Measurements from ENCODE around the gene KRT75.

KRT75 gene

DNA sequence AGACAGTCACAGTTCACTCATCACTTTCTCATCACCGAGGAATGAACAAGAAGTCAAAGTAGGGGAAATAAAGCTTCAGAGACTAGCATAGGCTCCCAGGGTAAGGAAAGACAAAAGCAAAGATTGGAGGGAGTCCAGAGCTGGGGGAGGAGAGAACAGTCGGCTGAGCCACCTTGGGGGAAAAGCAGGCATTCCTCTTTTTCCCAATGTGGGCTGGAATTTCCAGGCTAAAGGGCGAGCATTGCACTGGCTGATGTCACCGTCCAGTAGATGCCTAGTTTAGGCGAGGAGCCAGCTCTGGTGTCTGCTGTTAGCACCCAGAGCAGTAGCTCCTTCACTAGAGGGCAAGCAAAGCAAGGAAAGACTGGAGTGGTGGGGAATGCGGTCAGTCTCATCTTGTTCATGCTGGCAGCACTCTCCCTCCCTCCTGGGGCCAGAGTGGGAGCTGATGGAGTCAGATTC, 8.5 kb upstream of the KRT75 start:
- no peak for TF ChIP-seq EZH2phosphoT487 (IDR thresholded peaks at IDR 0.05; ENCODE audit: borderline replicate concordance)
- no peak overlapping the region for H3K9ac ChIP-seq (ENCODE audit: low read depth, low read length, poor library complexity, severe bottlenecking)
- H4K20me1 ChIP-seq (ENCODE audit: insufficient read depth, low read length, poor library complexity, severe bottlenecking): no peaks in the 10 kb centered on the region
- no peaks in the 10 kb centered on the region for H3K9me3 ChIP-seq (ENCODE audit: insufficient read depth, low read depth, low read length)
- H3K79me2 ChIP-seq (ENCODE audit: insufficient read depth, low read length): no peaks in the 10 kb centered on the region
- H3K27me3 ChIP-seq (ENCODE audit: insufficient read depth, low read length, poor library complexity, severe bottlenecking): no peaks in the 10 kb centered on the region
- no peaks in the 10 kb centered on the region for H3F3A ChIP-seq (ENCODE audit: low read depth)
- H3K4me3 ChIP-seq (ENCODE audit: low read length, poor library complexity, severe bottlenecking): no peak overlapping the region
- no peaks in the 10 kb centered on the region for H3K9me2 ChIP-seq (replicated peaks; ENCODE audit: low read depth, low read length)
- no peak overlapping the region for H3K4me2 ChIP-seq (ENCODE audit: low read depth, low read length, poor library complexity, severe bottlenecking)
- H2AFZ ChIP-seq (ENCODE audit: low read length): no peak overlapping the region
- H3K4me1 ChIP-seq (ENCODE audit: insufficient read depth, low read length, poor library complexity, severe bottlenecking): no peaks in the 10 kb centered on the region
- no peaks in the 10 kb centered on the region for H3K36me3 ChIP-seq (ENCODE audit: insufficient read depth, low read length)

DNA sequence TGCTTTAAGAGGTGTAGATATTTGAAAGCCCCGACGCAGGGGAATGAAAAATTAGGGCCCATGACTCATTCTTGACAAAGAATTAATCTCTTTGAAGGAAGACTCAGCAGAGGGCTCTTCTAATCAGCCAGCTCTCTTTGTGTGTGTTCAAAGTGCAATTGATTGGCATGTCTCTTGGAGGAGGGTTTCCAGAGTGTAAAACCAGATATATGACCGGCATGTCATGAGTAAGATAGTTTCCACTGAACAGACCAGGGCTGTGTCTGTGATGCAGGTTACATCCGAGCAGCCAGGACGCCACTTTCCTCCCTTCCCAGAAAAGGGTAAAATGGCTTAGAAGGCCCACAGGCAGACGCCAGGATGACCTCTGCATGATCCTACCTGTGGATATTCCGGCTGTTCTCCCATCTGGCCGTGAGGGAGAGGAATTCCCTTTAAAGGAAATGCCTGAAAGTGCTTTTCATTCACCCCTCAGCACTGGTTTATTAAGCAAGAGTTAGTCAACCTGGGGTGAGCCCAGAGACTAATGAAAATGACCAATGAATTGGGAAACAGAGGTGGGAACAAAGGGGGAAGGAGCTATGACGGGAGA, 7.2 kb upstream of the KRT75 start:
- no peaks in the 10 kb centered on the region for H3K79me2 ChIP-seq (ENCODE audit: insufficient read depth, low read length)
- H3K9ac ChIP-seq (ENCODE audit: low read depth, low read length, poor library complexity, severe bottlenecking): no peak overlapping the region
- no peaks in the 10 kb centered on the region for H3K36me3 ChIP-seq (ENCODE audit: insufficient read depth, low read length)
- no peaks in the 10 kb centered on the region for H3F3A ChIP-seq (ENCODE audit: low read depth)
- TF ChIP-seq EZH2phosphoT487 (IDR thresholded peaks at IDR 0.05; ENCODE audit: borderline replicate concordance): no peak
- TF ChIP-seq CTCF (conservative IDR thresholded peaks at IDR 0.05; ENCODE audit: low read length): no peak
- no peak overlapping the region for H3K4me2 ChIP-seq (ENCODE audit: low read depth, low read length, poor library complexity, severe bottlenecking)
- H2AFZ ChIP-seq (ENCODE audit: low read length): no peak overlapping the region
- no peaks in the 10 kb centered on the region for H3K27me3 ChIP-seq (ENCODE audit: insufficient read depth, low read length, poor library complexity, severe bottlenecking)
- no peaks in the 10 kb centered on the region for H3K4me1 ChIP-seq (ENCODE audit: insufficient read depth, low read length, poor library complexity, severe bottlenecking)
- H4K20me1 ChIP-seq (ENCODE audit: insufficient read depth, low read length, poor library complexity, severe bottlenecking): no peaks in the 10 kb centered on the region
- no peak overlapping the region for H3K4me3 ChIP-seq (ENCODE audit: low read length, poor library complexity, severe bottlenecking)
- no peaks in the 10 kb centered on the region for H3K9me3 ChIP-seq (ENCODE audit: insufficient read depth, low read depth, low read length)
- H3K9me2 ChIP-seq (replicated peaks; ENCODE audit: low read depth, low read length): no peaks in the 10 kb centered on the region

DNA sequence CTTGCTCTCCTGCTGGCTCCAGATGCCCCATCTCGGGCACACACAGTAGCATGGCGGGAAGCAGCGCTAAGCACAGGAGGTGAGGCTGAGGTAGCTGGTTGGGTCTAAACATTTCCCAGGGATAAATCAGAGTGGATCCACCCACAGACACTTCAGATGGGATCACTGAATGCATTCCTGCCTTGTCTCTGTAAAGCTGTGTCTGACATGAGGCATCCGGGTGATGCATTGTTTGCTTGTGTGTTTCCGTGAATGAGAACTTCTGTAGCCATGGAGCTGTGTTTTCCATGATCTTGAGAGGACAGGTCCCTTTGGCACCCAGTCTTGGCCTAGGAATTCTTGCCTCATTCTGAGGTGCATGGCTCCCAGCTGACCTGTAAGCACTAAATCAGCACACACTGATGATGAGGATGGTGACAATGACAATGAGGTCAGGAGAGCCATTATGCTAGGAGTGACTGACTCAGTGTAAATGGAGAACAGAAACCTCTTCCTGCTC, 6.7 kb upstream of the KRT75 start:
- Histone ChIP-seq H3F3A (ENCODE audit: low read depth) (no peaks in the 10 kb centered on the region), H3K36me3 (ENCODE audit: insufficient read depth, low read length) (no peaks in the 10 kb centered on the region), H2AFZ (ENCODE audit: low read length) (no peak overlapping the region), H4K20me1 (ENCODE audit: insufficient read depth, low read length, poor library complexity, severe bottlenecking) (no peaks in the 10 kb centered on the region), H3K9me3 (ENCODE audit: insufficient read depth, low read depth, low read length) (no peaks in the 10 kb centered on the region), H3K9ac (ENCODE audit: low read depth, low read length, poor library complexity, severe bottlenecking) (no peak overlapping the region), H3K27me3 (ENCODE audit: insufficient read depth, low read length, poor library complexity, severe bottlenecking) (no peaks in the 10 kb centered on the region), H3K4me3 (ENCODE audit: low read length, poor library complexity, severe bottlenecking) (no peak overlapping the region), H3K4me1 (ENCODE audit: insufficient read depth, low read length, poor library complexity, severe bottlenecking) (no peaks in the 10 kb centered on the region), H3K4me2 (ENCODE audit: low read depth, low read length, poor library complexity, severe bottlenecking) (no peak overlapping the region), H3K9me2 (replicated peaks; ENCODE audit: low read depth, low read length) (no peaks in the 10 kb centered on the region), H3K79me2 (ENCODE audit: insufficient read depth, low read length) (no peaks in the 10 kb centered on the region)
- TF ChIP-seq CTCF (conservative IDR thresholded peaks at IDR 0.05; ENCODE audit: low read length): no peak
- TF ChIP-seq EZH2phosphoT487 (IDR thresholded peaks at IDR 0.05; ENCODE audit: borderline replicate concordance): no peak

- Histone ChIP-seq H2AFZ (ENCODE audit: low read length) (no peak overlapping the region), H3F3A (ENCODE audit: low read depth) (no peaks in the 10 kb centered on the region), H3K27me3 (ENCODE audit: insufficient read depth, low read length, poor library complexity, severe bottlenecking) (no peaks in the 10 kb centered on the region), H3K36me3 (ENCODE audit: insufficient read depth, low read length) (no peaks in the 10 kb centered on the region), H4K20me1 (ENCODE audit: insufficient read depth, low read length, poor library complexity, severe bottlenecking) (no peaks in the 10 kb centered on the region), H3K9ac (ENCODE audit: low read depth, low read length, poor library complexity, severe bottlenecking) (no peak overlapping the region), H3K4me2 (ENCODE audit: low read depth, low read length, poor library complexity, severe bottlenecking) (no peak overlapping the region), H3K79me2 (ENCODE audit: insufficient read depth, low read length) (no peaks in the 10 kb centered on the region), H3K4me3 (ENCODE audit: low read length, poor library complexity, severe bottlenecking) (no peak overlapping the region), H3K4me1 (ENCODE audit: insufficient read depth, low read length, poor library complexity, severe bottlenecking) (no peaks in the 10 kb centered on the region), H3K9me2 (replicated peaks; ENCODE audit: low read depth, low read length) (no peaks in the 10 kb centered on the region), H3K9me3 (ENCODE audit: insufficient read depth, low read depth, low read length) (no peaks in the 10 kb centered on the region)
- TF ChIP-seq CTCF (conservative IDR thresholded peaks at IDR 0.05; ENCODE audit: low read length): no peak
- TF ChIP-seq EZH2phosphoT487 (IDR thresholded peaks at IDR 0.05; ENCODE audit: borderline replicate concordance): no peak
Observed at GRCh38 chr12:52439845-52440244, 5.7 kb upstream of the KRT75 start.
